Measurements from ENCODE around the gene TTK. TPM values are rescaled to one million over a fixed set of nuclear protein-coding genes. Genes with fewer than 3 reads are reported as not detected.

TTK gene
- total and polyA plus RNA-seq, 10 donors: 0.74 to 5.9 (median 2.6) TPM

DNA sequence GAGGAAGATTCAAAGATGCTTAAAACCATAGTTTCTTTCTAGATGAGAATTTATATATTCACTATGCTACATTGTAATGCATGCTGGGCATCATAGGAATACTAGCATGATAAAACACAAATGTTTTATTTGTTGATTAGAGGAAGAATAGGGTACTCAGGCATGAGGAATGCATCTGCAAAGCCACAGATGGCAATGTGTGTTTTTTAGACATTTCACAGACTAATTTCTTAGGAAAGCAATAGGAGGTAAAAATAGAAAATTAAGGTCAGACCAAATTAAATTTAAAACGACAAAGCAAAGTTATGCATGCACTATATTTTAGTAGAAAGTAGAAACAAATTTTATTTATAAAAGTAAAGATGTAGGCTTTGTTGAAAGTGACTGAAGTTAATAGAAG, 2.1 kb downstream of the TTK start:
- TF ChIP-seq POLR2AphosphoS5 (IDR thresholded peaks at IDR 0.05) (no peak), POLR2A (IDR thresholded peaks at IDR 0.05) (no peak)
- TF ChIP-seq, protein P1, sequence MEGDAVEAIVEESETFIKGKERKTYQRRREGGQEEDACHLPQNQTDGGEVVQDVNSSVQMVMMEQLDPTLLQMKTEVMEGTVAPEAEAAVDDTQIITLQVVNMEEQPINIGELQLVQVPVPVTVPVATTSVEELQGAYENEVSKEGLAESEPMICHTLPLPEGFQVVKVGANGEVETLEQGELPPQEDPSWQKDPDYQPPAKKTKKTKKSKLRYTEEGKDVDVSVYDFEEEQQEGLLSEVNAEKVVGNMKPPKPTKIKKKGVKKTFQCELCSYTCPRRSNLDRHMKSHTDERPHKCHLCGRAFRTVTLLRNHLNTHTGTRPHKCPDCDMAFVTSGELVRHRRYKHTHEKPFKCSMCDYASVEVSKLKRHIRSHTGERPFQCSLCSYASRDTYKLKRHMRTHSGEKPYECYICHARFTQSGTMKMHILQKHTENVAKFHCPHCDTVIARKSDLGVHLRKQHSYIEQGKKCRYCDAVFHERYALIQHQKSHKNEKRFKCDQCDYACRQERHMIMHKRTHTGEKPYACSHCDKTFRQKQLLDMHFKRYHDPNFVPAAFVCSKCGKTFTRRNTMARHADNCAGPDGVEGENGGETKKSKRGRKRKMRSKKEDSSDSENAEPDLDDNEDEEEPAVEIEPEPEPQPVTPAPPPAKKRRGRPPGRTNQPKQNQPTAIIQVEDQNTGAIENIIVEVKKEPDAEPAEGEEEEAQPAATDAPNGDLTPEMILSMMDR (IDR thresholded peaks at IDR 0.05 in 8 of 11, conservative IDR thresholded peaks at IDR 0.05 in 3 of 11): no peak
- H3K27me3 ChIP-seq (replicated peaks in 1 of 7): no peaks in the 10 kb centered on the region
- peaks cover 3 to 24% (median 14%) of the 10 kb centered on the region in 6 donors for H3K4me1 ChIP-seq
- intact Hi-C loops (cut with DNase I; ENCODE audit: low total_unique reads): no loop called here
- no peak for DNase-seq
- H3K9me3 ChIP-seq: no peaks in the 10 kb centered on the region
- H3K27ac ChIP-seq: no peak overlapping the region
- H3K36me3 ChIP-seq: peaks cover 0 to 19% (median 0%) of the 10 kb centered on the region in 6 donors
- H3K4me3 ChIP-seq: no peak overlapping the region
- 88 to 96% (median 95%) methylated on average over 1 of the region's 1 CpG for WGBS, 5 donors

DNA sequence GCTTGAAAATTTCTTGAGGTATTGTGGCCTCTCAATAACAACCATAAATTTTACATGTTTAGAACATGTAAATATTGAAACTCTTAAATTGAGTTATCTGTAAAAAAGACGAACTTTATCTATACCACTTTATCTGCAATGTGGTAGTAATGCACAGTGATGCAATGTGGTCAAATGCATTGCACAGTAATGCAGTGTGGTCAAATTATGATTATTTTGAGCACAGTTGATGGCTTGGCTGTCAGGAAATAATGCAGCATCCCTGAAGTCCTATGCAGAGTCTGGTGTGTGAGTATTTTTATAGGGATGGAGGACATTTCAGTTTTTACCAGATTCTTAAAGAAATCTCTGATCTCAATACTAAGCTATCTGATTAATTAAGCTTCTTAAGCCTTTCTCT, 5.1 kb downstream of the TTK start:
- no peak overlapping the region for H3K27ac ChIP-seq
- H3K4me1 ChIP-seq: peaks cover 0 to 15% (median 8%) of the 10 kb centered on the region in 6 donors
- peaks cover 0 to 43% (median 0%) of the 10 kb centered on the region in 6 donors for H3K36me3 ChIP-seq
- no peaks in the 10 kb centered on the region for H3K27me3 ChIP-seq (replicated peaks in 1 of 7)
- H3K4me3 ChIP-seq: no peak overlapping the region
- DNase-seq: no peak
- intact Hi-C loops (cut with DNase I; ENCODE audit: low total_unique reads): no loop called here
- no peaks in the 10 kb centered on the region for H3K9me3 ChIP-seq
- TF ChIP-seq POLR2AphosphoS5 (IDR thresholded peaks at IDR 0.05) (no peak), POLR2A (IDR thresholded peaks at IDR 0.05) (no peak)
- TF ChIP-seq, protein P1 (IDR thresholded peaks at IDR 0.05 in 8 of 11, conservative IDR thresholded peaks at IDR 0.05 in 3 of 11): no peak
- 87 to 96% (median 94%) methylated on average over 1 of the region's 1 CpG for WGBS, 5 donors

DNA sequence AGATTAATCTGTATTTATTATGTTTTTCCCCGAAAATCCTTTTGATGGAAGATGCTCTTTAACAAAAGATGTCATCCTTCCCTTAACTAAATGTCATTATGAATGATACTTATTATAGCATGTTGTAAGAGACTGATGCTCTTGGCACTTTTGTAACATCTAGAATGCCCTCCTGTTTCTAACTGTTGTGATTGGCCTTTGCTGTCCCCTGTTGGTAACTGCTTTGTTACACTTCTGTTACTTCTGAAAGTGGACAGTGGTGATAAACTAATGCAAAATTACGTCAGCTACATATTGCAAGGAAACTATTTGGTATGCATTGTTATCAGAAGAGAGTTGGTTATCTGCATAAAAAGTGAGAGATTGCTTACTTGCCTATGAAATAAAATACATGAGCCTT, 5.8 kb downstream of the TTK start:
- Histone ChIP-seq H3K4me1 (peaks cover 0 to 7% (median under 1%) of the 10 kb centered on the region in 6 donors), H3K27ac (no peak overlapping the region), H3K27me3 (replicated peaks in 1 of 7) (no peaks in the 10 kb centered on the region), H3K4me3 (no peak overlapping the region), H3K9me3 (no peaks in the 10 kb centered on the region), H3K36me3 (peaks cover 0 to 49% (median 0%) of the 10 kb centered on the region in 6 donors)
- intact Hi-C loops (cut with DNase I; ENCODE audit: low total_unique reads): loop anchor here (10.0 kb wide), 1 partner anchor 85 kb away; no protein-coding TSS in a partner anchor
- no peak for DNase-seq
- TF ChIP-seq POLR2A (IDR thresholded peaks at IDR 0.05) (no peak), POLR2AphosphoS5 (IDR thresholded peaks at IDR 0.05) (no peak)
- TF ChIP-seq, protein P1 (IDR thresholded peaks at IDR 0.05 in 8 of 11, conservative IDR thresholded peaks at IDR 0.05 in 3 of 11): no peak
- WGBS, 5 donors: 50 to 95% (median 73%) methylated on average over 2 of the region's 2 CpGs

DNA sequence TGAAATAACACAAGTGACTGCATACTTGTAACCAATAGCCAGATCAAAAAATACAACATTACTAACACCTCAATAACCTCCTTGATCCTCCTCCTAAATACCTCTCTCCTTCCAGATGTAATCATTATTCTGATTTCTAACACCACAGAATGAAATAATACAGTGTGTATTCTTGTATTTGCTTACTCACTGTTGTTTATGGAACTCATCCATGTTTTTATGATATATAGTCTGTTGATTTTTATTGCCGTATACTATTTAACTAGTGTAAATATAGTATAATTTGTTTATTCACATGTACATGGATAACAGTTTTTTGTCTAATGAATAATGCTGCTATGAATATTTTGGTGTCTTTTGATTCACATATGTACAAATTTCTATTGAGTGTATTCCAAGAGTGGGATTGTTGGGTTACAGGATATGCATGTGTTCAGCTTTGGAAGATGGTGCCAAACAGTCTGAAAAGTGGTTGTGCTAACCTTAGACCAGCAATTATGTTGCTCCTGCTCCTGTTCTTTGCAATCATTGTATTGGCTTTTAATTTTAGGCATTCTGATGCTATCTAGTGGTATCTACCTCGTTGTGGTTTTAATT, 11.5 kb downstream of the TTK start:
- Histone ChIP-seq H3K9me3 (no peaks in the 10 kb centered on the region), H3K27ac (no peak overlapping the region), H3K4me3 (no peak overlapping the region), H3K27me3 (replicated peaks in 1 of 7) (no peaks in the 10 kb centered on the region), H3K4me1 (no peaks in the 10 kb centered on the region), H3K36me3 (peaks cover 0 to 58% (median 0%) of the 10 kb centered on the region in 6 donors)
- 82 to 90% (median 86%) methylated on average over 2 of the region's 2 CpGs for WGBS, 5 donors
- intact Hi-C loops (cut with DNase I; ENCODE audit: low total_unique reads): loop anchor here (10.0 kb wide), 1 partner anchor 79 kb away; no protein-coding TSS in a partner anchor
- no peak for DNase-seq
- TF ChIP-seq POLR2AphosphoS5 (IDR thresholded peaks at IDR 0.05) (no peak), POLR2A (IDR thresholded peaks at IDR 0.05) (no peak)
- TF ChIP-seq, protein P1 (IDR thresholded peaks at IDR 0.05 in 8 of 11, conservative IDR thresholded peaks at IDR 0.05 in 3 of 11): no peak

Measured in spleen (tissue), 11 donors.